Measurements from ENCODE around the gene ZBTB4.

The ZBTB4 gene

DNA sequence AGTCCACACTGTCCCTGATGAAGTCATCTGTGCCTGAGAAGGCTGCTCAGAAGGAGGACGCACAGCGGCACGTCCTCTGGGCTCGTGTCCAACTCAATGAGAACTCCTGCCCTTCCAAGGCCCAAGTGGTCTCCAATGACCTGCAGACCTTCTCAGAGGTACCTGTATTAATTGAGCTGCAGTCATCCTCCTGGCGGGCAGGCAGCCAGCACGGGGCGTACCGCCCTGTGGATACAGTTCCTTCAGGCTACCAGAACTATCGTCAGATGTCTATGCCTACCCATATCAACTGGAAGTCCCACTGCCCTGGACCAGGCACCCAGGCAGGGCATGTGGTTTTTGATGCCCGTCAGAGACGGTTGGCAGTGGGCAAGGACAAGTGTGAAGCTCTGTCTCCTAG is 47.1 kb downstream of the ZBTB4 start:
- H3K4me1 ChIP-seq (ENCODE audit: insufficient read depth, insufficient read length): no peaks in the 10 kb centered on the region
- H3K9me3 ChIP-seq (ENCODE audit: insufficient read depth, low read length): no peaks in the 10 kb centered on the region
- no peak for DNase-seq (ENCODE audit: low read depth, low spot score)
- peaks cover 6% of the 10 kb centered on the region for H3K27me3 ChIP-seq (ENCODE audit: insufficient read depth, insufficient read length)
- H3K36me3 ChIP-seq (ENCODE audit: insufficient read depth, insufficient read length, low read length): no peaks in the 10 kb centered on the region
- no peak overlapping the region for H3K9ac ChIP-seq (ENCODE audit: insufficient read length, low read depth)
- no peak overlapping the region for H3K4me3 ChIP-seq (ENCODE audit: insufficient read length, low read depth)
- TF ChIP-seq YY1 (IDR thresholded peaks at IDR 0.05; ENCODE audit: insufficient read depth, insufficient read length) (no peak), SUZ12 (IDR thresholded peaks at IDR 0.05; ENCODE audit: extremely low read depth, insufficient read depth, insufficient read length) (no peak), ZNF274 (IDR thresholded peaks at IDR 0.05; ENCODE audit: low read depth, low read length) (no peak)

- Histone ChIP-seq H3K36me3 (ENCODE audit: insufficient read depth, insufficient read length, low read length) (no peaks in the 10 kb centered on the region), H3K4me3 (ENCODE audit: insufficient read length, low read depth) (no peak overlapping the region), H3K27me3 (ENCODE audit: insufficient read depth, insufficient read length) (peaks cover 1% of the 10 kb centered on the region), H3K9ac (ENCODE audit: insufficient read length, low read depth) (no peak overlapping the region), H3K4me1 (ENCODE audit: insufficient read depth, insufficient read length) (no peaks in the 10 kb centered on the region), H3K9me3 (ENCODE audit: insufficient read depth, low read length) (no peaks in the 10 kb centered on the region)
- no peak for DNase-seq (ENCODE audit: low read depth, low spot score)
- TF ChIP-seq ZNF274 (IDR thresholded peaks at IDR 0.05; ENCODE audit: low read depth, low read length) (no peak), YY1 (IDR thresholded peaks at IDR 0.05; ENCODE audit: insufficient read depth, insufficient read length) (no peak), SUZ12 (IDR thresholded peaks at IDR 0.05; ENCODE audit: extremely low read depth, insufficient read depth, insufficient read length) (no peak)
Observed at GRCh38 chr17:7431231-7431630, 48.2 kb downstream of the ZBTB4 start.

DNA sequence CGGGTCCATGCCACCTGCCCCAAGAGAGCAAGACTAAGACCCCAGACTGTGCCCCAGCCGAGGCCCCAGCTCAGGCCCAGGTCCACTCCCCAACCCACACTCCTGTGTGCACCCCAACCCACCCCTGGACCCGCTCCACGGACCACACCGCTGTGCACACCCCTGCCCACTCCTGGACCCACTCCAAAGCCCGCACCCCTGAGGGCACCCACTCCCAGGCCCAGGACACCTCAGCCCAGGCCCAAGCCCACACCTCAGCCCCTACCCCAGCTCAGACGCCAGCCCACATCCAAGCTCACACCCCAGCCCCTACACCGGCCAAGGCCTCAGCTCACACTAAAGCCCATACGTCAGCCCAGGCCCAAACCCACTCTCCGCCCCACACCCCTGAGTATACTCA is 49.7 kb downstream of the ZBTB4 start:
- TF ChIP-seq SUZ12 (IDR thresholded peaks at IDR 0.05; ENCODE audit: extremely low read depth, insufficient read depth, insufficient read length): no peak
- TF ChIP-seq ZNF274 (IDR thresholded peaks at IDR 0.05; ENCODE audit: low read depth, low read length): no peak
- no peak for TF ChIP-seq YY1 (IDR thresholded peaks at IDR 0.05; ENCODE audit: insufficient read depth, insufficient read length)
- Histone ChIP-seq H3K4me3 (ENCODE audit: insufficient read length, low read depth) (no peak overlapping the region), H3K9ac (ENCODE audit: insufficient read length, low read depth) (no peak overlapping the region), H3K9me3 (ENCODE audit: insufficient read depth, low read length) (no peaks in the 10 kb centered on the region), H3K27me3 (ENCODE audit: insufficient read depth, insufficient read length) (no peaks in the 10 kb centered on the region), H3K4me1 (ENCODE audit: insufficient read depth, insufficient read length) (no peaks in the 10 kb centered on the region), H3K36me3 (ENCODE audit: insufficient read depth, insufficient read length, low read length) (no peaks in the 10 kb centered on the region)
- no peak for DNase-seq (ENCODE audit: low read depth, low spot score)

DNA sequence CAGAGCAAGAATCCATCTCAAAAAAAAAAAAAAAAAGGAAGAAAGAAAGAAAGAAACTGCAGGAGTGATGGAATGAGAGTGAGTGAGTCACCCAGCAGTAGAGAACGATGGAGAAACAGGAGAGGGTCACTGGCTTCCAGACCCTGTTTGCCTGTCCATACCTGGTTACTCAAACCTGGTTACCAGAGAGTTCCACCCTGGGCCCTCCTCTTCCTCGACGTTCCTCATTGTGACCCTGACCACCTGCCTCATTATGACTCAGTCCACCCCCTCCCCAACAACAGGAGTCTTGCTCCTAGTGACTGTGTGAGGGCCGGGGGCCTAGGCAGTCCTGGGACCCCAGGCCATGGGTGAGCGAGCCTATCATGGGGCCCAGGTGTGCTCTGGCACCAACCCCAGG is 50.9 kb downstream of the ZBTB4 start, which contains the start of gene SPEM3:
Gene SPEM3, plus strand, starts transcription at position 301 of the 400 bp plus-strand sequence. Its CDS starts 46 bp downstream, at position 347.
- no peak for DNase-seq (ENCODE audit: low read depth, low spot score)
- Histone ChIP-seq H3K27me3 (ENCODE audit: insufficient read depth, insufficient read length) (no peaks in the 10 kb centered on the region), H3K9ac (ENCODE audit: insufficient read length, low read depth) (no peak within 1 kb of the TSS), H3K4me3 (ENCODE audit: insufficient read length, low read depth) (no peak within 1 kb of the TSS), H3K4me1 (ENCODE audit: insufficient read depth, insufficient read length) (no peaks in the 10 kb centered on the region), H3K36me3 (ENCODE audit: insufficient read depth, insufficient read length, low read length) (no peaks in the 10 kb centered on the region), H3K9me3 (ENCODE audit: insufficient read depth, low read length) (no peaks in the 10 kb centered on the region)
- TF ChIP-seq ZNF274 (IDR thresholded peaks at IDR 0.05; ENCODE audit: low read depth, low read length) (no peak), YY1 (IDR thresholded peaks at IDR 0.05; ENCODE audit: insufficient read depth, insufficient read length) (no peak), SUZ12 (IDR thresholded peaks at IDR 0.05; ENCODE audit: extremely low read depth, insufficient read depth, insufficient read length) (no peak)

DNA sequence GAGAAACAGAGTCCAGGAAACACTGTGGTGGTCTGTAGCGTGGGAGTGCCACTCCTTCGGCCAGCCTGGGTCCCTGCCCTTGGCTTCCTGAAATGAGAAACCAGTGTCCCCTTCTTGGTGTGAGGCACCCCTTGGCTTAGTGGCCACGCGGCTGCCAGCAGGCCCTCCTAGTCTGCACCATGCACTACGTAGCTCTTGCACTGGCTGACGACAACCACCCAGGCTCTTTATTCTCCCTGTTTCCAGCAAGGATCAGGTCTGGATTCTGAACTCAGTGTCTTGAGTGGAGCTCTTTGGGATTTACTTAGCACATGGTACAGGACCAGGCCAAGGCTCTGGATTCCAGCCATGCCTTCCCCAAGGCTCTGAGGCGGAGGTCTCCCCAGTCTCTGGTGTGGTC is 51.9 kb downstream of the ZBTB4 start:
- no peaks in the 10 kb centered on the region for H3K36me3 ChIP-seq (ENCODE audit: insufficient read depth, insufficient read length, low read length)
- TF ChIP-seq ZNF274 (IDR thresholded peaks at IDR 0.05; ENCODE audit: low read depth, low read length) (no peak), SUZ12 (IDR thresholded peaks at IDR 0.05; ENCODE audit: extremely low read depth, insufficient read depth, insufficient read length) (no peak), YY1 (IDR thresholded peaks at IDR 0.05; ENCODE audit: insufficient read depth, insufficient read length) (no peak)
- no peaks in the 10 kb centered on the region for H3K4me1 ChIP-seq (ENCODE audit: insufficient read depth, insufficient read length)
- DNase-seq (ENCODE audit: low read depth, low spot score): no peak
- no peak overlapping the region for H3K4me3 ChIP-seq (ENCODE audit: insufficient read length, low read depth)
- H3K27me3 ChIP-seq (ENCODE audit: insufficient read depth, insufficient read length): no peaks in the 10 kb centered on the region
- no peak overlapping the region for H3K9ac ChIP-seq (ENCODE audit: insufficient read length, low read depth)
- H3K9me3 ChIP-seq (ENCODE audit: insufficient read depth, low read length): no peaks in the 10 kb centered on the region

- Histone ChIP-seq H3K4me1 (ENCODE audit: insufficient read depth, insufficient read length) (no peaks in the 10 kb centered on the region), H3K4me3 (ENCODE audit: insufficient read length, low read depth) (no peak overlapping the region), H3K9ac (ENCODE audit: insufficient read length, low read depth) (no peak overlapping the region), H3K36me3 (ENCODE audit: insufficient read depth, insufficient read length, low read length) (no peaks in the 10 kb centered on the region), H3K27me3 (ENCODE audit: insufficient read depth, insufficient read length) (no peaks in the 10 kb centered on the region), H3K9me3 (ENCODE audit: insufficient read depth, low read length) (no peaks in the 10 kb centered on the region)
- DNase-seq (ENCODE audit: low read depth, low spot score): no peak
- TF ChIP-seq ZNF274 (IDR thresholded peaks at IDR 0.05; ENCODE audit: low read depth, low read length) (no peak), YY1 (IDR thresholded peaks at IDR 0.05; ENCODE audit: insufficient read depth, insufficient read length) (no peak), SUZ12 (IDR thresholded peaks at IDR 0.05; ENCODE audit: extremely low read depth, insufficient read depth, insufficient read length) (no peak)
Observed at GRCh38 chr17:7426896-7427489, 52.4 kb downstream of the ZBTB4 start.

GRCh38 chr17:7426203-7426863 is 53.1 kb downstream of the ZBTB4 start:
- H3K27me3 ChIP-seq (ENCODE audit: insufficient read depth, insufficient read length): no peaks in the 10 kb centered on the region
- H3K9ac ChIP-seq (ENCODE audit: insufficient read length, low read depth): no peak overlapping the region
- H3K4me3 ChIP-seq (ENCODE audit: insufficient read length, low read depth): no peak overlapping the region
- H3K4me1 ChIP-seq (ENCODE audit: insufficient read depth, insufficient read length): no peaks in the 10 kb centered on the region
- H3K9me3 ChIP-seq (ENCODE audit: insufficient read depth, low read length): no peaks in the 10 kb centered on the region
- no peak for DNase-seq (ENCODE audit: low read depth, low spot score)
- H3K36me3 ChIP-seq (ENCODE audit: insufficient read depth, insufficient read length, low read length): no peaks in the 10 kb centered on the region
- TF ChIP-seq ZNF274 (IDR thresholded peaks at IDR 0.05; ENCODE audit: low read depth, low read length): no peak
